Measurements from ENCODE around the gene SLC35F1.

DNA sequence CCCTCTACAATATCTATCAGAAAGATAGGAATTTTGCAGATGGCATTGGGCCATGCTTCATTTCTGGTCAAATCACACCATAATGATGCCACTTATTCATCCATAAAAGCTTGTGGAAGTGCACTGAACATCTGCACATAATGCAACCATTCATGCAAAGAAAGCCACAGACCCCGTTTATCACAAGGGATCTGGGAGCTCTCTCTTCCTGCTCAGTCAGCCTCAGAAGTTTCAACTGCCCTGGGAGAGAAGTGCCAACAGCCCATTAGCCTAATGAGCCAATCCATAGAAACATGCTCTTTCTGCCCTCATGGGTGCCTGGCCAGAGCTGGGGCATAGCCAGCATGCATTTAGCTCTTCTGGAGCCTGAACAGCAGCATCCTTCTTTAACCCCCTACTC, 85.8 kb downstream of the SLC35F1 start:
- TF ChIP-seq, protein P1, sequence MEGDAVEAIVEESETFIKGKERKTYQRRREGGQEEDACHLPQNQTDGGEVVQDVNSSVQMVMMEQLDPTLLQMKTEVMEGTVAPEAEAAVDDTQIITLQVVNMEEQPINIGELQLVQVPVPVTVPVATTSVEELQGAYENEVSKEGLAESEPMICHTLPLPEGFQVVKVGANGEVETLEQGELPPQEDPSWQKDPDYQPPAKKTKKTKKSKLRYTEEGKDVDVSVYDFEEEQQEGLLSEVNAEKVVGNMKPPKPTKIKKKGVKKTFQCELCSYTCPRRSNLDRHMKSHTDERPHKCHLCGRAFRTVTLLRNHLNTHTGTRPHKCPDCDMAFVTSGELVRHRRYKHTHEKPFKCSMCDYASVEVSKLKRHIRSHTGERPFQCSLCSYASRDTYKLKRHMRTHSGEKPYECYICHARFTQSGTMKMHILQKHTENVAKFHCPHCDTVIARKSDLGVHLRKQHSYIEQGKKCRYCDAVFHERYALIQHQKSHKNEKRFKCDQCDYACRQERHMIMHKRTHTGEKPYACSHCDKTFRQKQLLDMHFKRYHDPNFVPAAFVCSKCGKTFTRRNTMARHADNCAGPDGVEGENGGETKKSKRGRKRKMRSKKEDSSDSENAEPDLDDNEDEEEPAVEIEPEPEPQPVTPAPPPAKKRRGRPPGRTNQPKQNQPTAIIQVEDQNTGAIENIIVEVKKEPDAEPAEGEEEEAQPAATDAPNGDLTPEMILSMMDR (IDR thresholded peaks at IDR 0.05; ENCODE audit: low read length) = no peak
- no peak for TF ChIP-seq EZH2 (IDR thresholded peaks at IDR 0.05; ENCODE audit: borderline replicate concordance, low read length)
